ENCODE data around the gene RDH12.

The RDH12 gene

GRCh38 chr14:67673451-67673850 is 28.2 kb upstream of the RDH12 start:
- TF ChIP-seq POU6F1 (CRISPR knock-in tag; IDR thresholded peaks at IDR 0.05; ENCODE audit: borderline replicate concordance, low read depth) (no peak), CSDC2 (CRISPR knock-in tag; IDR thresholded peaks at IDR 0.05) (no peak), CSRNP3 (CRISPR knock-in tag; IDR thresholded peaks at IDR 0.05) (no peak), BACH2 (CRISPR knock-in tag; IDR thresholded peaks at IDR 0.05; ENCODE audit: borderline replicate concordance) (no peak), ZFP30 (CRISPR knock-in tag; IDR thresholded peaks at IDR 0.05) (no peak), ISL1 (CRISPR knock-in tag; IDR thresholded peaks at IDR 0.05) (no peak), ZFP3 (CRISPR knock-in tag; IDR thresholded peaks at IDR 0.05) (no peak), OSR1 (CRISPR knock-in tag; IDR thresholded peaks at IDR 0.05) (no peak), ARNTL (CRISPR knock-in tag; IDR thresholded peaks at IDR 0.05; ENCODE audit: borderline replicate concordance, low read depth) (no peak), ZNF8 (CRISPR knock-in tag; IDR thresholded peaks at IDR 0.05) (no peak), TCF4 (CRISPR knock-in tag; IDR thresholded peaks at IDR 0.05; ENCODE audit: borderline replicate concordance) (no peak), TOX (CRISPR knock-in tag; IDR thresholded peaks at IDR 0.05; ENCODE audit: borderline replicate concordance) (no peak), PPARA (CRISPR knock-in tag; IDR thresholded peaks at IDR 0.05; ENCODE audit: borderline replicate concordance) (no peak), ZNF565 (CRISPR knock-in tag; conservative IDR thresholded peaks at IDR 0.05; ENCODE audit: low read depth) (no peak), GLIS3 (CRISPR knock-in tag; IDR thresholded peaks at IDR 0.05) (no peak)
- TF ChIP-seq, protein P1, sequence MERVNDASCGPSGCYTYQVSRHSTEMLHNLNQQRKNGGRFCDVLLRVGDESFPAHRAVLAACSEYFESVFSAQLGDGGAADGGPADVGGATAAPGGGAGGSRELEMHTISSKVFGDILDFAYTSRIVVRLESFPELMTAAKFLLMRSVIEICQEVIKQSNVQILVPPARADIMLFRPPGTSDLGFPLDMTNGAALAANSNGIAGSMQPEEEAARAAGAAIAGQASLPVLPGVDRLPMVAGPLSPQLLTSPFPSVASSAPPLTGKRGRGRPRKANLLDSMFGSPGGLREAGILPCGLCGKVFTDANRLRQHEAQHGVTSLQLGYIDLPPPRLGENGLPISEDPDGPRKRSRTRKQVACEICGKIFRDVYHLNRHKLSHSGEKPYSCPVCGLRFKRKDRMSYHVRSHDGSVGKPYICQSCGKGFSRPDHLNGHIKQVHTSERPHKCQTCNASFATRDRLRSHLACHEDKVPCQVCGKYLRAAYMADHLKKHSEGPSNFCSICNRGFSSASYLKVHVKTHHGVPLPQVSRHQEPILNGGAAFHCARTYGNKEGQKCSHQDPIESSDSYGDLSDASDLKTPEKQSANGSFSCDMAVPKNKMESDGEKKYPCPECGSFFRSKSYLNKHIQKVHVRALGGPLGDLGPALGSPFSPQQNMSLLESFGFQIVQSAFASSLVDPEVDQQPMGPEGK (CRISPR knock-in tag; IDR thresholded peaks at IDR 0.05; ENCODE audit: borderline replicate concordance) = no peak
- TF ChIP-seq, protein P2, sequence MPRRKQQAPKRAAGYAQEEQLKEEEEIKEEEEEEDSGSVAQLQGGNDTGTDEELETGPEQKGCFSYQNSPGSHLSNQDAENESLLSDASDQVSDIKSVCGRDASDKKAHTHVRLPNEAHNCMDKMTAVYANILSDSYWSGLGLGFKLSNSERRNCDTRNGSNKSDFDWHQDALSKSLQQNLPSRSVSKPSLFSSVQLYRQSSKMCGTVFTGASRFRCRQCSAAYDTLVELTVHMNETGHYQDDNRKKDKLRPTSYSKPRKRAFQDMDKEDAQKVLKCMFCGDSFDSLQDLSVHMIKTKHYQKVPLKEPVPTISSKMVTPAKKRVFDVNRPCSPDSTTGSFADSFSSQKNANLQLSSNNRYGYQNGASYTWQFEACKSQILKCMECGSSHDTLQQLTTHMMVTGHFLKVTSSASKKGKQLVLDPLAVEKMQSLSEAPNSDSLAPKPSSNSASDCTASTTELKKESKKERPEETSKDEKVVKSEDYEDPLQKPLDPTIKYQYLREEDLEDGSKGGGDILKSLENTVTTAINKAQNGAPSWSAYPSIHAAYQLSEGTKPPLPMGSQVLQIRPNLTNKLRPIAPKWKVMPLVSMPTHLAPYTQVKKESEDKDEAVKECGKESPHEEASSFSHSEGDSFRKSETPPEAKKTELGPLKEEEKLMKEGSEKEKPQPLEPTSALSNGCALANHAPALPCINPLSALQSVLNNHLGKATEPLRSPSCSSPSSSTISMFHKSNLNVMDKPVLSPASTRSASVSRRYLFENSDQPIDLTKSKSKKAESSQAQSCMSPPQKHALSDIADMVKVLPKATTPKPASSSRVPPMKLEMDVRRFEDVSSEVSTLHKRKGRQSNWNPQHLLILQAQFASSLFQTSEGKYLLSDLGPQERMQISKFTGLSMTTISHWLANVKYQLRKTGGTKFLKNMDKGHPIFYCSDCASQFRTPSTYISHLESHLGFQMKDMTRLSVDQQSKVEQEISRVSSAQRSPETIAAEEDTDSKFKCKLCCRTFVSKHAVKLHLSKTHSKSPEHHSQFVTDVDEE (CRISPR knock-in tag; IDR thresholded peaks at IDR 0.05) = no peak
- no peak for ATAC-seq

DNA sequence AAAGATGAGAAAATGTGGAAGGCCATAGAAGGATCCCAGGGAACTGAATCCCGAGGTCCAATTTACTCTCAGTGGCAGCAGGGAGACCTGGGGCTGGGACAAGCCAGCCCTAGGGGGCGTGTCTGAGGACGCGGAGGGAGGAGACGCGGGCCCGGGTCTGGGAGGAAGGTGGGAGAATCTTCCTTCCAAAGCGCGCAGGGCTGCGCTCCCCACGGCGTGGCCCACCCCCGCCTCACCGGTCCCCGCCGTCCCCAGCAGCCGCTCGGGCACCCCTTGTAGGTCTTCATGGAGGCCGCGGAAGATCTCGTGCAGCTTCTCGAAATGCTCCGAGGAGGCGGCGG is 27.6 kb upstream of the RDH12 start:
- peak; percentile 90 for ATAC-seq
- TF ChIP-seq CSDC2 (CRISPR knock-in tag; IDR thresholded peaks at IDR 0.05) (no peak), ISL1 (CRISPR knock-in tag; IDR thresholded peaks at IDR 0.05) (no peak), ZNF8 (CRISPR knock-in tag; IDR thresholded peaks at IDR 0.05) (no peak), POU6F1 (CRISPR knock-in tag; IDR thresholded peaks at IDR 0.05; ENCODE audit: borderline replicate concordance, low read depth) (no peak), ARNTL (CRISPR knock-in tag; IDR thresholded peaks at IDR 0.05; ENCODE audit: borderline replicate concordance, low read depth) (no peak)
- TF ChIP-seq, protein P3, sequence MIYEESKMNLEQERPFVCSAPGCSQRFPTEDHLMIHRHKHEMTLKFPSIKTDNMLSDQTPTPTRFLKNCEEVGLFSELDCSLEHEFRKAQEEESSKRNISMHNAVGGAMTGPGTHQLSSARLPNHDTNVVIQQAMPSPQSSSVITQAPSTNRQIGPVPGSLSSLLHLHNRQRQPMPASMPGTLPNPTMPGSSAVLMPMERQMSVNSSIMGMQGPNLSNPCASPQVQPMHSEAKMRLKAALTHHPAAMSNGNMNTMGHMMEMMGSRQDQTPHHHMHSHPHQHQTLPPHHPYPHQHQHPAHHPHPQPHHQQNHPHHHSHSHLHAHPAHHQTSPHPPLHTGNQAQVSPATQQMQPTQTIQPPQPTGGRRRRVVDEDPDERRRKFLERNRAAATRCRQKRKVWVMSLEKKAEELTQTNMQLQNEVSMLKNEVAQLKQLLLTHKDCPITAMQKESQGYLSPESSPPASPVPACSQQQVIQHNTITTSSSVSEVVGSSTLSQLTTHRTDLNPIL (CRISPR knock-in tag; IDR thresholded peaks at IDR 0.05; ENCODE audit: low read depth) = no peak
